OCI-LY1 (cell line): Measurements from ENCODE around the gene SPATS2L.

Source experiments
- H2AFZ ChIP-seq: fragments of 200-600 bp; sonication (generic), shearing (Covaris generic); 2 replicates; pipeline ENCODE4 v1.6.0; 2014; ENCODE audit warnings: antibody characterized with exemption, mild to moderate bottlenecking, low read length
- H3F3A ChIP-seq: fragments of 200-600 bp; sonication (generic), shearing (Covaris generic); 2 replicates; pipeline ENCODE4 v1.6.0; 2014; ENCODE audit warnings: mild to moderate bottlenecking, antibody characterized with exemption, low read length, moderate library complexity; ENCODE audit not compliant: insufficient read depth
- H3K27ac ChIP-seq: fragments of 200-600 bp; sonication (generic); 2 replicates; pipeline ENCODE4 v1.5.1; 2014; ENCODE audit warnings: low read length, mixed run types, mild to moderate bottlenecking, low read depth; ENCODE audit not compliant: poor library complexity, severe bottlenecking
- H3K27me3 ChIP-seq: fragments of 200-600 bp; sonication (generic); 2 replicates; pipeline ENCODE4 v1.6.0; 2014; ENCODE audit warnings: antibody characterized with exemption, mild to moderate bottlenecking, low read length, moderate library complexity; ENCODE audit not compliant: insufficient read depth
- H3K36me3 ChIP-seq: fragments of 200-600 bp; sonication (generic); 2 replicates; pipeline ENCODE4 v1.6.1; 2014; ENCODE audit warnings: mild to moderate bottlenecking, antibody characterized with exemption, low read length, moderate library complexity, mixed read lengths; ENCODE audit not compliant: insufficient read depth
- H3K4me1 ChIP-seq: fragments of 200-600 bp; sonication (generic); 2 replicates; pipeline ENCODE4 v1.5.1; 2014; ENCODE audit warnings: mild to moderate bottlenecking, low read length, moderate library complexity; ENCODE audit not compliant: insufficient read depth, severe bottlenecking
- H3K4me2 ChIP-seq: fragments of 200-600 bp; sonication (generic), shearing (Covaris generic); 2 replicates; pipeline ENCODE4 v1.6.1; 2014; ENCODE audit warnings: low read length
- H3K4me3 ChIP-seq: fragments of 200-600 bp; sonication (generic); 2 replicates; pipeline ENCODE4 v1.5.1; 2014; ENCODE audit warnings: low read length, low read depth, mild to moderate bottlenecking, mixed read lengths; ENCODE audit not compliant: poor library complexity, severe bottlenecking
- H3K79me2 ChIP-seq: fragments of 200-600 bp; shearing (Covaris generic); 2 replicates; pipeline ENCODE4 v1.6.1; 2016; ENCODE audit warnings: mixed run types, low read length, mixed read lengths; ENCODE audit not compliant: insufficient read depth
- H3K9ac ChIP-seq: fragments of 200-600 bp; sonication (generic), shearing (Covaris generic); 2 replicates; pipeline ENCODE4 v1.6.1; 2014; ENCODE audit warnings: mild to moderate bottlenecking, low read length, mixed read lengths
- H3K9me2 ChIP-seq: fragments of 200-600 bp; sonication (generic), shearing (Covaris generic); 2 replicates; pipeline ENCODE4 v1.6.1; 2014; ENCODE audit warnings: low read depth, mild to moderate bottlenecking, low read length, mixed read lengths
- H3K9me3 ChIP-seq: fragments of 200-600 bp; shearing (Covaris generic); 2 replicates; pipeline ENCODE4 v1.6.1; 2014; ENCODE audit warnings: low read length, mixed read lengths
- H4K20me1 ChIP-seq: fragments of 200-600 bp; sonication (generic), shearing (Covaris generic); 2 replicates; pipeline ENCODE4 v1.6.0; 2016; ENCODE audit warnings: mild to moderate bottlenecking, low read length; ENCODE audit not compliant: insufficient read depth
- EZH2 ChIP-seq: fragments of 200-600 bp; sonication (generic), shearing (Covaris generic); IDR thresholded peaks from 2 replicates; pipeline ENCODE4 v1.8.0; 2017; ENCODE audit warnings: borderline replicate concordance, mixed run types, mild to moderate bottlenecking, antibody characterized with exemption, low read length, moderate library complexity, mixed read lengths
- TF ChIP-seq, protein P1 (sequence below): fragments of 200-600 bp; sonication (generic), shearing (Covaris generic); IDR thresholded peaks from 2 replicates; pipeline ENCODE4 v1.5.1; 2017; ENCODE audit warnings: mild to moderate bottlenecking, antibody characterized with exemption, low read length, moderate library complexity, mixed read lengths

The SPATS2L gene

DNA sequence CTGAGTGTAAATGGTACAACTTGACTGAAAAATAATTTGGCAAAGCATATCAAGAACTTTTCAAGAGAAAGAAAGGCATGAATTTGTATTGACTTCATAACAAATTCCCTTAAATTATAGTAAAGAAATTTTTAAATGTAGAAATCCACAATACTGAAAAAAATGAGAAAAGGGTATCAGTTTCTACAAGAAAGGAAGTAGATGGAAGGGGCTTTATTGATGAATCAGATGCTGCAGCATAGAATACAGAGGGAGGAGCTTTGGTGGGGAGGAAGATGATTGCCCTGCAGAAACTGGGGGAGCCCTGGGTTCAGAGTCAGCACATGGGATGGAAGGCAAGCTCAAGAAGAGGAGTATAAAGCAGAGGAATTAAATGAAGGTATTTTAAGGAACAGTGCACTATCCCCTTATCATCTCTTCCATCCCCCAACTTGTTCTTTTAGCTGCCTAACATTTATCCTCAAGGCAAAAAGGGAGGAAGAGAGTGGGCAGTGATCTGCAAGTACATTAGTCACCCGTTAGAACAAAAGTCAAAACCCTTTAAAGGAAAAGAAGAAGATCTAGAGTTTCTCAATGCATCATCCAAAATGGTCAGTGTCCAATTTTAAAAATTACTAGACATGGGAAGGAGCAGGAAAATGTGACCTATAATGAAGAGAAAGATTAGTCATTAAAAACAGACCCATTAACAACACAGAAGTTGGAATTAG lies 125.7 kb downstream of the SPATS2L start:
- Histone ChIP-seq H3K9ac (no peak overlapping the region), H3F3A (no peaks in the 10 kb centered on the region), H3K27ac (no peak overlapping the region), H3K36me3 (no peaks in the 10 kb centered on the region; the same call in none of the 2 replicates), H3K27me3 (no peaks in the 10 kb centered on the region), H3K4me3 (no peak overlapping the region), H2AFZ (no peak overlapping the region), H3K4me2 (no peak overlapping the region), H3K79me2 (no peaks in the 10 kb centered on the region), H3K9me2 (no peaks in the 10 kb centered on the region), H3K9me3 (no peaks in the 10 kb centered on the region), H3K4me1 (no peaks in the 10 kb centered on the region), H4K20me1 (no peaks in the 10 kb centered on the region)
- TF ChIP-seq EZH2 = no peak
- TF ChIP-seq, protein P1, sequence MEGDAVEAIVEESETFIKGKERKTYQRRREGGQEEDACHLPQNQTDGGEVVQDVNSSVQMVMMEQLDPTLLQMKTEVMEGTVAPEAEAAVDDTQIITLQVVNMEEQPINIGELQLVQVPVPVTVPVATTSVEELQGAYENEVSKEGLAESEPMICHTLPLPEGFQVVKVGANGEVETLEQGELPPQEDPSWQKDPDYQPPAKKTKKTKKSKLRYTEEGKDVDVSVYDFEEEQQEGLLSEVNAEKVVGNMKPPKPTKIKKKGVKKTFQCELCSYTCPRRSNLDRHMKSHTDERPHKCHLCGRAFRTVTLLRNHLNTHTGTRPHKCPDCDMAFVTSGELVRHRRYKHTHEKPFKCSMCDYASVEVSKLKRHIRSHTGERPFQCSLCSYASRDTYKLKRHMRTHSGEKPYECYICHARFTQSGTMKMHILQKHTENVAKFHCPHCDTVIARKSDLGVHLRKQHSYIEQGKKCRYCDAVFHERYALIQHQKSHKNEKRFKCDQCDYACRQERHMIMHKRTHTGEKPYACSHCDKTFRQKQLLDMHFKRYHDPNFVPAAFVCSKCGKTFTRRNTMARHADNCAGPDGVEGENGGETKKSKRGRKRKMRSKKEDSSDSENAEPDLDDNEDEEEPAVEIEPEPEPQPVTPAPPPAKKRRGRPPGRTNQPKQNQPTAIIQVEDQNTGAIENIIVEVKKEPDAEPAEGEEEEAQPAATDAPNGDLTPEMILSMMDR = no peak

DNA sequence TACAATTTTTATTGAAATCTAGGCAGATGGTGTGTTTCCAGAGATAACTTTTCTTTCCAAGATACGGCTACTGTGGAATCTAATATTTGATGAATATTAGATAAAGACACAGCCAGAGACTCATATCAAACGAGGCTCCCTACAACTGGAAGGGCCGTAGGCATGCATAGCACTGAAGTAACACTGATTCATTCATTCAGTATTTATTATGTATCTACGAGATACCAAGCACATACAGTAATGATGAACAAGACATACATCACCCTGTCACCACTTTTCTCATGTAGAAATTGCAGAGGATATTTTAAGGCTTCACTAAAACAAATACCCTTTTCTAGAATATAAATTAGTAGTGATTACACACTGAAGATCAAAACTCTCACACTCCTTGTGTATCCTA lies 128.9 kb downstream of the SPATS2L start:
- H3K4me3 ChIP-seq = no peak overlapping the region
- H2AFZ ChIP-seq = no peak overlapping the region
- no peaks in the 10 kb centered on the region; the same call in 1 of the 2 replicates for H3K36me3 ChIP-seq
- no peaks in the 10 kb centered on the region for H3K4me1 ChIP-seq
- no peak overlapping the region for H3K4me2 ChIP-seq
- no peaks in the 10 kb centered on the region for H3K79me2 ChIP-seq
- H3K27ac ChIP-seq = no peak overlapping the region
- no peak overlapping the region for H3K9ac ChIP-seq
- no peaks in the 10 kb centered on the region for H3K9me3 ChIP-seq
- no peaks in the 10 kb centered on the region for H3K27me3 ChIP-seq
- H4K20me1 ChIP-seq = no peaks in the 10 kb centered on the region
- no peaks in the 10 kb centered on the region for H3K9me2 ChIP-seq
- H3F3A ChIP-seq = no peaks in the 10 kb centered on the region
- TF ChIP-seq, protein P1 = no peak
- TF ChIP-seq EZH2 = no peak

DNA sequence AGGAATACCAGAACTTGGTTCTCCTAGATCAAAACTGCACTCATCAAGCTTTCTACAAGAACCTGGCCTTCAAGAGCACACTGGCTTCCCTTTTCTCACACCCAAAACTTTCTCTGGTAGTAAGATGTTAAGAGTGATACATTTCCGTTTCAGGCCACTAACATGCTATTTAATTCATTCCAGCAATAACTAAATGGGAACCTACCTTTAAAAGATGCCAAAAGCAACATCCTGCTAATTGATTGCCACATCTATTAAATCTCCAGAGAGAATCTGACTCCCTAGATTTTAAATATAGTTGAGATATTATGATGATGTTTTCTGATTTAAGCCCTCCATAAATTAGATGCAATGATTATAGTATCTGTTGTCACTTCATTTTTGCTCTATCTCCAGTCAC lies 131.8 kb downstream of the SPATS2L start:
- no peaks in the 10 kb centered on the region for H3K79me2 ChIP-seq
- no peak overlapping the region for H3K4me3 ChIP-seq
- no peaks in the 10 kb centered on the region for H3K4me1 ChIP-seq
- H3K9ac ChIP-seq = no peak overlapping the region
- H3K9me3 ChIP-seq = no peaks in the 10 kb centered on the region
- no peak overlapping the region for H2AFZ ChIP-seq
- no peaks in the 10 kb centered on the region for H3K9me2 ChIP-seq
- H3K27ac ChIP-seq = no peak overlapping the region
- H3K36me3 ChIP-seq = no peaks in the 10 kb centered on the region; the same call in 1 of the 2 replicates
- H4K20me1 ChIP-seq = no peaks in the 10 kb centered on the region
- no peak for TF ChIP-seq EZH2
- TF ChIP-seq, protein P1 = no peak
- H3K27me3 ChIP-seq = no peaks in the 10 kb centered on the region
- no peaks in the 10 kb centered on the region for H3F3A ChIP-seq
- H3K4me2 ChIP-seq = no peak overlapping the region
